ENCODE results near the gene CPA4.

DNA sequence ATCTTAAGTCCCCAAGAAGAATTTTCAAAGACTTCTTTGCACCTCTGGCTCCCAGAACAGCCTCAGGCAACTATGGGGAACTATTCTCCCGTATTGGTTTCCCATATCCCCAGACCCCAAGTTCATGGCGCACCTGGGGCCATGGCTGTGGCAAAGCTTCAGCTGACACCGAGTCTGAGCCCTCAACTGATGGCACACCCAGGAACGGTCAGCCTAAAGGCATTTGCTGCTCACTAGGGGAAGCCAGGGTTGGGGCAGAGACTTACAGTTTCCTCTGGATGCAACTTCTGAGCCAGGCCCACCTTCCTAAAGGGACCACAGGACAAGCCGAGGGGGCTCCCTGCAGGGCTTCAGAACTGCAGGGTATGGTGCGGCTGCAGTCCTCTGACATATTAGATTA is 73.6 kb downstream of the CPA4 start:
- TF ChIP-seq, protein P1, sequence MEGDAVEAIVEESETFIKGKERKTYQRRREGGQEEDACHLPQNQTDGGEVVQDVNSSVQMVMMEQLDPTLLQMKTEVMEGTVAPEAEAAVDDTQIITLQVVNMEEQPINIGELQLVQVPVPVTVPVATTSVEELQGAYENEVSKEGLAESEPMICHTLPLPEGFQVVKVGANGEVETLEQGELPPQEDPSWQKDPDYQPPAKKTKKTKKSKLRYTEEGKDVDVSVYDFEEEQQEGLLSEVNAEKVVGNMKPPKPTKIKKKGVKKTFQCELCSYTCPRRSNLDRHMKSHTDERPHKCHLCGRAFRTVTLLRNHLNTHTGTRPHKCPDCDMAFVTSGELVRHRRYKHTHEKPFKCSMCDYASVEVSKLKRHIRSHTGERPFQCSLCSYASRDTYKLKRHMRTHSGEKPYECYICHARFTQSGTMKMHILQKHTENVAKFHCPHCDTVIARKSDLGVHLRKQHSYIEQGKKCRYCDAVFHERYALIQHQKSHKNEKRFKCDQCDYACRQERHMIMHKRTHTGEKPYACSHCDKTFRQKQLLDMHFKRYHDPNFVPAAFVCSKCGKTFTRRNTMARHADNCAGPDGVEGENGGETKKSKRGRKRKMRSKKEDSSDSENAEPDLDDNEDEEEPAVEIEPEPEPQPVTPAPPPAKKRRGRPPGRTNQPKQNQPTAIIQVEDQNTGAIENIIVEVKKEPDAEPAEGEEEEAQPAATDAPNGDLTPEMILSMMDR (IDR thresholded peaks at IDR 0.05): no peak
- no peak for TF ChIP-seq POLR2A (IDR thresholded peaks at IDR 0.05)
